Thyroid gland (tissue), 4 donors: ENCODE measurements around the gene PLAAT3. TPM values are rescaled to one million over a fixed set of nuclear protein-coding genes. Genes with fewer than 3 reads are reported as not detected.

Experiments
- DNase-seq, 2 donors: peaks; one replicate each; pipeline ENCODE4 v3.0.0-alpha.2; 2019
- H3K27ac ChIP-seq, 3 donors: fragments of 200-600 bp; sonication (generic); 1 replicate in 2 of 3; 2 replicates in 1 of 3; pipeline ENCODE4 v1.5.1; 2016 to 2019; ENCODE audit warnings: mild to moderate bottlenecking in 1 of 3, moderate library complexity in 1 of 3
- H3K27me3 ChIP-seq: fragments of 200-600 bp; sonication (generic); one replicate; pipeline ENCODE4 v1.5.1; 2019
- H3K36me3 ChIP-seq, 2 donors: fragments of 200-600 bp; sonication (generic); one replicate each; pipeline ENCODE4 v1.5.1; 2016 to 2019
- H3K4me1 ChIP-seq, 2 donors: fragments of 200-600 bp; sonication (generic); one replicate each; pipeline ENCODE4 v1.5.1; 2017 to 2019
- H3K4me3 ChIP-seq, 3 donors: fragments of 200-600 bp; sonication (generic); replicated peaks in 1 of 3; 1 replicate in 2 of 3; 2 replicates in 1 of 3; pipeline ENCODE4 v1.5.1; 2016; ENCODE audit warnings: mild to moderate bottlenecking in 1 of 3
- H3K9me3 ChIP-seq: fragments of 200-600 bp; sonication (generic); one replicate; pipeline ENCODE4 v1.5.1; 2017
- POLR2A ChIP-seq, 2 donors: fragments of 450-650 bp; IDR thresholded peaks; one replicate each; pipeline ENCODE4 v1.6.1; 2017; ENCODE audit warnings: antibody characterized with exemption in 2 of 2, mild to moderate bottlenecking in 2 of 2, moderate library complexity in 1 of 2
- WGBS, 2 donors: methylation state at CpG; one replicate each; pipeline ENCODE4 v1.1.5; 2017; 5-methylcytosine and 5-hydroxymethylcytosine counted together
- intact Hi-C: fragments of 100-400 bp; cut with DNase I; formaldehyde crosslinking; loops from one replicate; pipeline ENCODE4 v1.15.1; 2023
- total RNA-seq, 4 donors: library from RNA; depleted of rRNA; stranded (reverse); fragments of >200 nt; gene quantifications; one replicate each; pipeline ENCODE4 v1.2.3, GENCODE V29; 2016
- TF ChIP-seq, protein P1 (sequence below), 6 experiments: fragments of 200-600 bp in 3 of 6; fragments of 450-650 bp in 3 of 6; sonication (generic) in 3 of 6; IDR thresholded peaks; one replicate each; pipeline ENCODE4 v1.5.1; 2016 to 2019; ENCODE audit warnings: antibody characterized with exemption in 6 of 6, mild to moderate bottlenecking in 2 of 6, inconsistent platforms in 1 of 6, moderate library complexity in 1 of 6

Gene PLAAT3
- total RNA-seq, 4 donors from 2014 or later, result 42.8 to 96.0 (median 74.6) TPM

DNA sequence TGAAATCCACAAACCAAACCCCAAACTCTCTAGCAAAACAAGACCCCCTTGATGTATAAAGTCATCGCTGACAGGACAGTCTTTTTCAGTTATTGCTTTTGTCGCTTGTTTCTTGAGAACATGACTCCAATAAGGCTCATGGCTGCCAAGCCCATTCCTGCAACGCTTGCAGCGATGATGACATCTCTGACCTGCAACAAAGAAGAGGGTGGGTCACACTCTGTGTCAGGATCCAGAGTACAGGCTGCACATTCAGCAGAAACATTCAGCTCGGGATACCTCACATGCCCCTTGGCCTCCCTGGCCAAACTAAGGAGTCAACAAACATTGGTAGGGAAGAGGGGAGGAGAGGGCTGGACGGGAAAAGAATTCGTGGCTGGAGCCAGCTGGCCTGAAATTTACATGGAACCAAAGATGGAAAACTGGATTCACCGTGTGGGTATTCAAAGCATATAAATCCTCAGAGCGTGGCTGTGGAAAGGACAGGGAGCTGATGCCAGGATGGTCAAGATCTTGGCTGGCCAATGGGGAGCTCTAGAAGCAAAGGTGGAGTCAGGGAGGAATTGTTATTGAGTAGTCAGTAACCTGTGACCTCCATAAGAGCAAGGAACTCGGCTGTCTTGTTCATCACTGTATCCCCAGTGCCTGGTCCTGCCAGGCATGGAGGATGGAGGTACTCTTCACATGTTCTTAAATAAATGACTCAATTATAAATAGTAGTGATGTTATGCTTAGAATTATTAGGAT, 39.2 kb downstream of the PLAAT3 start:
- WGBS, 2 donors, result 56 to 65% methylated on average over 10 of the region's 10 CpGs
- TF ChIP-seq, protein P1, sequence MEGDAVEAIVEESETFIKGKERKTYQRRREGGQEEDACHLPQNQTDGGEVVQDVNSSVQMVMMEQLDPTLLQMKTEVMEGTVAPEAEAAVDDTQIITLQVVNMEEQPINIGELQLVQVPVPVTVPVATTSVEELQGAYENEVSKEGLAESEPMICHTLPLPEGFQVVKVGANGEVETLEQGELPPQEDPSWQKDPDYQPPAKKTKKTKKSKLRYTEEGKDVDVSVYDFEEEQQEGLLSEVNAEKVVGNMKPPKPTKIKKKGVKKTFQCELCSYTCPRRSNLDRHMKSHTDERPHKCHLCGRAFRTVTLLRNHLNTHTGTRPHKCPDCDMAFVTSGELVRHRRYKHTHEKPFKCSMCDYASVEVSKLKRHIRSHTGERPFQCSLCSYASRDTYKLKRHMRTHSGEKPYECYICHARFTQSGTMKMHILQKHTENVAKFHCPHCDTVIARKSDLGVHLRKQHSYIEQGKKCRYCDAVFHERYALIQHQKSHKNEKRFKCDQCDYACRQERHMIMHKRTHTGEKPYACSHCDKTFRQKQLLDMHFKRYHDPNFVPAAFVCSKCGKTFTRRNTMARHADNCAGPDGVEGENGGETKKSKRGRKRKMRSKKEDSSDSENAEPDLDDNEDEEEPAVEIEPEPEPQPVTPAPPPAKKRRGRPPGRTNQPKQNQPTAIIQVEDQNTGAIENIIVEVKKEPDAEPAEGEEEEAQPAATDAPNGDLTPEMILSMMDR (IDR thresholded peaks at IDR 0.05), result no peak
- no peak for TF ChIP-seq POLR2A (IDR thresholded peaks at IDR 0.05)
- no peaks in the 10 kb centered on the region for H3K27me3 ChIP-seq
- no peak overlapping the region for H3K4me3 ChIP-seq
- H3K36me3 ChIP-seq, result no peaks in the 10 kb centered on the region
- peak overlapping the region; percentile 5 to 37 (median 20) for H3K27ac ChIP-seq
- no peaks in the 10 kb centered on the region for H3K9me3 ChIP-seq
- no peak for DNase-seq
- intact Hi-C loops, result no loop called here
- H3K4me1 ChIP-seq, result peaks cover 4 to 17% of the 10 kb centered on the region in 2 donors

DNA sequence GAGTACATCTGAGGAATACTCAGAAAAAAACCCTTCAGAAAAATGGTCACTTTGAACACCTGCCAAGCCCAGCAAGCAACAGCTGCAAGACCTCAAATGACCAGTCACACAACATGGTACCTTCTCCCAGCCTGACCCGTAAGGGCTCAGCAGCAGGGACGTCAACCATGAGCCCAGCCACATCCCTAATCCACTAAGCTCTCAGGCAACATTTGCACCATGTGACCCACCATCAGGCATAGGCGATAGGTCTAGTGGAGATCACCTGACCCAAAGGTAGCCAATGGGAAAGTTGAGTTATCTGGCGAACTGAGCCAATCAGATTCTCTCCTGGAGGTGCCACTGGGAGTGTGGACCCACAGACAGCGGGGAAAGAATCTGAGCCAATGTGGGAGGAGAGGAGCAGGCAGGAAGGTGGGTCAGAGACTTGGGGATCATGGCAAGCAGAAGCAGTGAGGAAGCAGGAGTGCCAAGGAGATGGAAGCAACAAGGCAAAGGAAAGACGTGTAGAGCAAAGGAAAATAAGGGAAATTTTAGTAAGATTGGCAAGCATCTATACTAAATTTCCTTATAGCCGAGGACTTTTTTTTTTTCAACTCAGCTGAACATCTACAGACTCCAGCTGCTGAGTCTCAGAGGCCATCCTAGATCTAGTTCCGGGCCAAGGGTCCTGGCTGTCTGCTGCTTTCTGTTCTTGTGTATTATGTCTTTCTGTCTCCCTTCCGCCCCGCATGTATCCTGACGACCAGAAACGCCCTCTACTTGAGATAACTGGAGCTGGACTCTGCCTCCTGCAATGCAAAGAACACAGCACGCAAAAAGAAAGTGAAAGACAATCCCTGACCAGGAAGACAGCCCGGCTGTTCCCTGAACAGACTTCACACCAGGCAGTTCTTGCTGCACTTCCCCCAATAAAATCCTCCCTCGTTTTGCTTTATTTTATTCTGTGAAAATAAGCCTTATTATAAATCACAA, 40.1 kb downstream of the PLAAT3 start:
- TF ChIP-seq, protein P1 (IDR thresholded peaks at IDR 0.05), result no peak
- TF ChIP-seq POLR2A (IDR thresholded peaks at IDR 0.05), result no peak
- intact Hi-C loops, result no loop called here
- H3K27me3 ChIP-seq, result no peaks in the 10 kb centered on the region
- H3K4me1 ChIP-seq, result peaks cover 4 to 17% of the 10 kb centered on the region in 2 donors
- WGBS, 2 donors, result 45 to 50% methylated on average over 13 to 15 of the region's 15 CpGs
- no peak overlapping the region for H3K4me3 ChIP-seq
- H3K27ac ChIP-seq, result peak overlapping the region; percentile 5 to 37 (median 20)
- no peaks in the 10 kb centered on the region for H3K36me3 ChIP-seq
- no peaks in the 10 kb centered on the region for H3K9me3 ChIP-seq
- peak; percentile 54 to 65 for DNase-seq

DNA sequence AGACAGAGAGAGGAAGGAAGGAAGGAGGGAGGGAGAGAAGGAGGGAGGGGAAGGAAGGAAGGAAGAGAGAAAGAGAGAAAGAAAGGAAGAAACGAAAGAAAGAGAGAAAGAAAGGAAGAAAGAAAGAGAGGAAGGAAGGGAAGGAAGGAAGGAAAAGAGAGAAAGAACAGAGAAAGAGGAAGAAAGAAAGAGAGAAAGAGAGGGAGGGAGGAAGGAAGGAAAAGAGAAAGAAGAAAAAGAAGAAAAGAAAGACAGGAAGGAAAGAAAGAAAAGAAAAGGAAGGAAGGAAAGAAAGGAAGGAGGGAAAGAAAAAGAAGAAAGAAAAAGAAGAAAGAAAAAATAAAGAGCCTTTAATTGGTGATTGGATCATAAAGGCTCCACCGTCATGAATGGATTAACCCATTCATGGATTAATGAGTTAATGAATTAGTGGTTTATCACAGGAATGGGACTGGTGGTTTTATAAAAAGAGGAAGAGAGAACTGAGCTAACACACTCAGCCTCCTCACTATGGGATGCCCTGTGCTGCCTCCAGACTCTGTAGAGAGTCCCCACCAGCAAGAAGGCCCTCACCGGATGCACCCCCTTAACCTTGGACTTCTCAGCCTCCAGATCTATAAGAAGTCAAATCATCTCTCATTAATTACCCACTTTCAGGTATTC, 42.1 kb downstream of the PLAAT3 start:
- H3K27ac ChIP-seq, result no peak overlapping the region
- no peak overlapping the region for H3K4me3 ChIP-seq
- whole genome bisulfite sequencing, 2 donors, result 72 to 83% methylated on average over 3 of the region's 3 CpGs
- H3K36me3 ChIP-seq, result no peaks in the 10 kb centered on the region
- TF ChIP-seq, protein P1 (IDR thresholded peaks at IDR 0.05), result no peak
- no peak for TF ChIP-seq POLR2A (IDR thresholded peaks at IDR 0.05)
- intact Hi-C loops, result no loop called here
- no peaks in the 10 kb centered on the region for H3K27me3 ChIP-seq
- no peak for DNase-seq
- no peaks in the 10 kb centered on the region for H3K9me3 ChIP-seq
- H3K4me1 ChIP-seq, result peaks cover 16 to 28% of the 10 kb centered on the region in 2 donors

DNA sequence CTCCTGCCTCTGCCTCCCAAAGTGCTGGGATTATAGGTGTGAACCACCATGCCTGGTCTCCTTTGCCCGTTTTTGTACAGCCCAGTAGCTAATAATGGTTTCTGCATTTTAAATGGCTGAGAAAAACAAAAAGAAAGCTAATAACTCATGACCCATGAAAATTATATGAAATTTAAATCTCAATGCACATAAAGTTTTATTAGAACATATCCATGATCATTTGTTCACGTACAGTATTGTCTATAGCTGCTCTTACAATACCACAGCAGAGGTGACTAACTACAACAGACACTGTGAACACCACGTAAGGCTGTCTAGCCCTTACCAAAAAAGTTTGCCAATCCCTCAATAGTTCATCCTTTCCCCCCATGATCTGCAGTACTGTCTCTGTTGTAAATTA, 44.7 kb downstream of the PLAAT3 start:
- TF ChIP-seq POLR2A (IDR thresholded peaks at IDR 0.05), result no peak
- TF ChIP-seq, protein P1 (IDR thresholded peaks at IDR 0.05), result no peak
- Histone ChIP-seq H3K4me1 (peaks cover 21 to 35% of the 10 kb centered on the region in 2 donors), H3K27ac (no peak overlapping the region), H3K4me3 (no peak overlapping the region), H3K9me3 (no peaks in the 10 kb centered on the region), H3K27me3 (no peaks in the 10 kb centered on the region), H3K36me3 (no peaks in the 10 kb centered on the region)
- intact Hi-C loops, result no loop called here
- no peak for DNase-seq
- 92 to 95% methylated on average over 3 of the region's 3 CpGs for WGBS, 2 donors
